Epithelial cell of esophagus (primary cell): ENCODE results near the gene SIGLEC8.

Experiments used
- DNase-seq: peaks from one replicate; pipeline ENCODE4 v3.0.0; 2010; ENCODE audit warnings: low read depth
- H3K4me3 ChIP-seq: 2 replicates; pipeline ENCODE4 v1.5.1; 2011; ENCODE audit warnings: mild to moderate bottlenecking, low read length, control low read depth
- TF ChIP-seq, protein P1 (sequence below): IDR thresholded peaks from 2 replicates; pipeline ENCODE4 v1.5.1; 2011; ENCODE audit warnings: low read depth, mild to moderate bottlenecking, low read length, control low read depth, inconsistent platforms; ENCODE audit not compliant: insufficient read depth; ENCODE audit errors: missing control alignments

The SIGLEC8 gene

DNA sequence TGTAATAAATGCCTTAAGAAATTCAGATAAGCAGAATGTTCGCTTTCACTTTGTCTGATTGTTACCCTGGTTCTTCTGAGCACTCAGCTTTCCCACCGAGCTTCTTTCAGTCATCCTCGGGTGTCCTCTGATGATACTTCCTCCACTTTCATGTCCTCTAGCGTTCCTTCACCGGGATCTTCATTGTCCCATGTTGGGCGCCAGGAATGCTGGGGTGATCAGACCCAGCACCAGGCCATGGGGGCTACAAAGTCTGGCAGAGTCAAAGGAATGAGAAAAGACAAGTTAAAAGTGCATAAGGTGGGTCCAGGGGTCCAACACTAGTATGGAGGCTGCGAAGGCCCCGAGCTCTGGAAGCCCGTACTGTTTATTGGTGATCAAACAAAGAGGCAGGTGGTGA, 56.1 kb downstream of the SIGLEC8 start:
- DNase-seq = no peak
- H3K4me3 ChIP-seq = no peak overlapping the region
- TF ChIP-seq, protein P1, sequence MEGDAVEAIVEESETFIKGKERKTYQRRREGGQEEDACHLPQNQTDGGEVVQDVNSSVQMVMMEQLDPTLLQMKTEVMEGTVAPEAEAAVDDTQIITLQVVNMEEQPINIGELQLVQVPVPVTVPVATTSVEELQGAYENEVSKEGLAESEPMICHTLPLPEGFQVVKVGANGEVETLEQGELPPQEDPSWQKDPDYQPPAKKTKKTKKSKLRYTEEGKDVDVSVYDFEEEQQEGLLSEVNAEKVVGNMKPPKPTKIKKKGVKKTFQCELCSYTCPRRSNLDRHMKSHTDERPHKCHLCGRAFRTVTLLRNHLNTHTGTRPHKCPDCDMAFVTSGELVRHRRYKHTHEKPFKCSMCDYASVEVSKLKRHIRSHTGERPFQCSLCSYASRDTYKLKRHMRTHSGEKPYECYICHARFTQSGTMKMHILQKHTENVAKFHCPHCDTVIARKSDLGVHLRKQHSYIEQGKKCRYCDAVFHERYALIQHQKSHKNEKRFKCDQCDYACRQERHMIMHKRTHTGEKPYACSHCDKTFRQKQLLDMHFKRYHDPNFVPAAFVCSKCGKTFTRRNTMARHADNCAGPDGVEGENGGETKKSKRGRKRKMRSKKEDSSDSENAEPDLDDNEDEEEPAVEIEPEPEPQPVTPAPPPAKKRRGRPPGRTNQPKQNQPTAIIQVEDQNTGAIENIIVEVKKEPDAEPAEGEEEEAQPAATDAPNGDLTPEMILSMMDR = no peak
